ENCODE measurements around the gene MOGAT1.

MOGAT1 gene

GRCh38 chr2:222671259-222672067, at the start of gene MOGAT1:
Gene MOGAT1 (plus strand): TSS chr2:222671658. CDS start chr2:222671786, 128 bp downstream.
- no peaks in the 10 kb centered on the region for H3K36me3 Mint-ChIP-seq (ENCODE audit: low read depth)
- peaks cover 69% of the 10 kb centered on the region for H3K27me3 Mint-ChIP-seq
- no peak within 1 kb of the TSS for H3K27ac Mint-ChIP-seq
- H3K4me1 Mint-ChIP-seq (ENCODE audit: low read depth) = peaks cover 10% of the 10 kb centered on the region
- DNase-seq = no peak
- H3K9me3 Mint-ChIP-seq = no peaks in the 10 kb centered on the region
- H3K4me3 Mint-ChIP-seq = peak within 1 kb of the TSS; percentile 57

- DNase-seq = no peak
- Mint-ChIP-seq H3K27ac (no peak overlapping the region), H3K9me3 (no peaks in the 10 kb centered on the region), H3K4me1 (ENCODE audit: low read depth) (no peaks in the 10 kb centered on the region), H3K36me3 (ENCODE audit: low read depth) (peaks cover 88% of the 10 kb centered on the region), H3K4me3 (no peak overlapping the region), H3K27me3 (no peaks in the 10 kb centered on the region)
Measured at GRCh38 chr2:222621893-222622292, 49.6 kb upstream of the MOGAT1 start.

GRCh38 chr2:222622910-222623309, 48.5 kb upstream of the MOGAT1 start:
- H3K27me3 Mint-ChIP-seq = no peaks in the 10 kb centered on the region
- DNase-seq = no peak
- H3K9me3 Mint-ChIP-seq = no peaks in the 10 kb centered on the region
- no peak overlapping the region for H3K27ac Mint-ChIP-seq
- peaks cover 91% of the 10 kb centered on the region for H3K36me3 Mint-ChIP-seq (ENCODE audit: low read depth)
- no peaks in the 10 kb centered on the region for H3K4me1 Mint-ChIP-seq (ENCODE audit: low read depth)
- H3K4me3 Mint-ChIP-seq = no peak overlapping the region

GRCh38 chr2:222623756-222624309, 47.6 kb upstream of the MOGAT1 start:
- Mint-ChIP-seq H3K27ac (no peak overlapping the region), H3K27me3 (no peaks in the 10 kb centered on the region), H3K4me3 (no peak overlapping the region), H3K4me1 (ENCODE audit: low read depth) (no peaks in the 10 kb centered on the region), H3K9me3 (no peaks in the 10 kb centered on the region), H3K36me3 (ENCODE audit: low read depth) (peaks cover 91% of the 10 kb centered on the region)
- DNase-seq = no peak

- H3K9me3 Mint-ChIP-seq = no peaks in the 10 kb centered on the region
- no peak overlapping the region for H3K4me3 Mint-ChIP-seq
- no peak overlapping the region for H3K27ac Mint-ChIP-seq
- no peaks in the 10 kb centered on the region for H3K4me1 Mint-ChIP-seq (ENCODE audit: low read depth)
- no peaks in the 10 kb centered on the region for H3K27me3 Mint-ChIP-seq
- peaks cover 94% of the 10 kb centered on the region for H3K36me3 Mint-ChIP-seq (ENCODE audit: low read depth)
- DNase-seq = no peak
Measured at GRCh38 chr2:222627764-222628163, 43.7 kb upstream of the MOGAT1 start.

GRCh38 chr2:222635295-222635694, 36.2 kb upstream of the MOGAT1 start:
- Mint-ChIP-seq H3K27ac (no peak overlapping the region), H3K27me3 (no peaks in the 10 kb centered on the region)

GRCh38 chr2:222637067-222637466, 34.4 kb upstream of the MOGAT1 start:
- H3K27ac Mint-ChIP-seq = no peak overlapping the region

More at GRCh38 chr2:222635295-222635694, 36.2 kb upstream of the MOGAT1 start:
- H3K9me3 Mint-ChIP-seq = no peaks in the 10 kb centered on the region
- peaks cover 92% of the 10 kb centered on the region for H3K36me3 Mint-ChIP-seq (ENCODE audit: low read depth)
- no peak for DNase-seq
- peaks cover 5% of the 10 kb centered on the region for H3K4me1 Mint-ChIP-seq (ENCODE audit: low read depth)
- H3K4me3 Mint-ChIP-seq = no peak overlapping the region

GRCh38 chr2:222641336-222641735, 30.1 kb upstream of the MOGAT1 start:
- DNase-seq = no peak
- Mint-ChIP-seq H3K4me3 (no peak overlapping the region), H3K4me1 (ENCODE audit: low read depth) (peaks cover 26% of the 10 kb centered on the region), H3K27ac (peak overlapping the region; percentile 53), H3K36me3 (ENCODE audit: low read depth) (peaks cover 92% of the 10 kb centered on the region), H3K9me3 (no peaks in the 10 kb centered on the region), H3K27me3 (no peaks in the 10 kb centered on the region)

More at GRCh38 chr2:222637067-222637466, 34.4 kb upstream of the MOGAT1 start:
- DNase-seq = no peak
- Mint-ChIP-seq H3K36me3 (ENCODE audit: low read depth) (peaks cover 93% of the 10 kb centered on the region), H3K9me3 (no peaks in the 10 kb centered on the region), H3K4me1 (ENCODE audit: low read depth) (peaks cover 8% of the 10 kb centered on the region), H3K27me3 (no peaks in the 10 kb centered on the region), H3K4me3 (no peak overlapping the region)

GRCh38 chr2:222643134-222643533, 28.3 kb upstream of the MOGAT1 start:
- Mint-ChIP-seq H3K4me1 (ENCODE audit: low read depth) (peaks cover 26% of the 10 kb centered on the region), H3K4me3 (no peak overlapping the region), H3K36me3 (ENCODE audit: low read depth) (peaks cover 92% of the 10 kb centered on the region), H3K27ac (no peak overlapping the region), H3K27me3 (no peaks in the 10 kb centered on the region), H3K9me3 (no peaks in the 10 kb centered on the region)
- DNase-seq = no peak

- Mint-ChIP-seq H3K4me1 (ENCODE audit: low read depth) (peaks cover 44% of the 10 kb centered on the region), H3K9me3 (no peaks in the 10 kb centered on the region), H3K4me3 (no peak overlapping the region), H3K27me3 (no peaks in the 10 kb centered on the region), H3K27ac (no peak overlapping the region), H3K36me3 (ENCODE audit: low read depth) (peaks cover 92% of the 10 kb centered on the region)
- no peak for DNase-seq
Measured at GRCh38 chr2:222646008-222646407, 25.4 kb upstream of the MOGAT1 start.

- peaks cover 59% of the 10 kb centered on the region for H3K4me1 Mint-ChIP-seq (ENCODE audit: low read depth)
- peaks cover 91% of the 10 kb centered on the region for H3K36me3 Mint-ChIP-seq (ENCODE audit: low read depth)
- H3K27ac Mint-ChIP-seq = no peak overlapping the region
- no peaks in the 10 kb centered on the region for H3K9me3 Mint-ChIP-seq
- no peak for DNase-seq
- no peak overlapping the region for H3K4me3 Mint-ChIP-seq
- H3K27me3 Mint-ChIP-seq = no peaks in the 10 kb centered on the region
Measured at GRCh38 chr2:222649801-222650200, 21.7 kb upstream of the MOGAT1 start.

- Mint-ChIP-seq H3K27ac (peak overlapping the region; percentile 60), H3K4me3 (no peak overlapping the region), H3K9me3 (no peaks in the 10 kb centered on the region), H3K27me3 (no peaks in the 10 kb centered on the region), H3K36me3 (ENCODE audit: low read depth) (peaks cover 88% of the 10 kb centered on the region), H3K4me1 (ENCODE audit: low read depth) (peaks cover 57% of the 10 kb centered on the region)
- DNase-seq = no peak
Measured at GRCh38 chr2:222651718-222652418, 19.6 kb upstream of the MOGAT1 start.

- peak overlapping the region; percentile 99 for H3K4me3 Mint-ChIP-seq
- no peaks in the 10 kb centered on the region for H3K27me3 Mint-ChIP-seq
- H3K4me1 Mint-ChIP-seq (ENCODE audit: low read depth) = peaks cover 64% of the 10 kb centered on the region
- DNase-seq = no peak
- peaks cover 80% of the 10 kb centered on the region for H3K36me3 Mint-ChIP-seq (ENCODE audit: low read depth)
- H3K9me3 Mint-ChIP-seq = no peaks in the 10 kb centered on the region
- peak overlapping the region; percentile 81 for H3K27ac Mint-ChIP-seq
Measured at GRCh38 chr2:222652491-222653255, 18.8 kb upstream of the MOGAT1 start.

- H3K27ac Mint-ChIP-seq = peak overlapping the region; percentile 81
Measured at GRCh38 chr2:222653280-222653679, 18.2 kb upstream of the MOGAT1 start.

More at GRCh38 chr2:222653280-222653679, 18.2 kb upstream of the MOGAT1 start:
- DNase-seq = no peak
- peak overlapping the region; percentile 99 for H3K4me3 Mint-ChIP-seq
- H3K27me3 Mint-ChIP-seq = no peaks in the 10 kb centered on the region
- H3K36me3 Mint-ChIP-seq (ENCODE audit: low read depth) = peaks cover 74% of the 10 kb centered on the region
- H3K9me3 Mint-ChIP-seq = no peaks in the 10 kb centered on the region
- peaks cover 64% of the 10 kb centered on the region for H3K4me1 Mint-ChIP-seq (ENCODE audit: low read depth)

Measured in activated T-cell treated with anti-CD3 and anti-CD28 coated beads, Interleukin-2, amount 50 U/mL, for 24 hours (primary cell).